GM10248 (cell line): ENCODE results near the gene SYNE1.
"Not testable (repeated sequence)": the region's sequence is repeated elsewhere in the genome, so short reads cannot be mapped to it uniquely, and the experiment has no call there.

Source experiments
- CTCF ChIA-PET: fragments of 300-600 bp; sonication (Branson Sonifier 250); formaldehyde crosslinking; extraction: SDS; loops from one replicate; lab custom pipeline; 2021; ENCODE audit warnings: antibody characterized with exemption; lab: Yijun Ruan, JAX
- POLR2A ChIA-PET: fragments of 350-650 bp; sonication (Branson Sonifier 250); formaldehyde crosslinking; extraction: SDS; loops from one replicate; lab custom pipeline; 2020; ENCODE audit warnings: antibody characterized with exemption; lab: Yijun Ruan, JAX
- DNase-seq: peaks from one replicate; pipeline ENCODE4 v3.0.0; 2012; ENCODE audit errors: extremely low spot score
- TF ChIP-seq, protein P1 (sequence below): IDR thresholded peaks from 2 replicates; pipeline ENCODE4 v1.5.1; 2012; ENCODE audit warnings: mild to moderate bottlenecking, low read depth; ENCODE audit errors: extremely low read depth, missing control alignments, control extremely low read depth

Gene SYNE1, protein sequence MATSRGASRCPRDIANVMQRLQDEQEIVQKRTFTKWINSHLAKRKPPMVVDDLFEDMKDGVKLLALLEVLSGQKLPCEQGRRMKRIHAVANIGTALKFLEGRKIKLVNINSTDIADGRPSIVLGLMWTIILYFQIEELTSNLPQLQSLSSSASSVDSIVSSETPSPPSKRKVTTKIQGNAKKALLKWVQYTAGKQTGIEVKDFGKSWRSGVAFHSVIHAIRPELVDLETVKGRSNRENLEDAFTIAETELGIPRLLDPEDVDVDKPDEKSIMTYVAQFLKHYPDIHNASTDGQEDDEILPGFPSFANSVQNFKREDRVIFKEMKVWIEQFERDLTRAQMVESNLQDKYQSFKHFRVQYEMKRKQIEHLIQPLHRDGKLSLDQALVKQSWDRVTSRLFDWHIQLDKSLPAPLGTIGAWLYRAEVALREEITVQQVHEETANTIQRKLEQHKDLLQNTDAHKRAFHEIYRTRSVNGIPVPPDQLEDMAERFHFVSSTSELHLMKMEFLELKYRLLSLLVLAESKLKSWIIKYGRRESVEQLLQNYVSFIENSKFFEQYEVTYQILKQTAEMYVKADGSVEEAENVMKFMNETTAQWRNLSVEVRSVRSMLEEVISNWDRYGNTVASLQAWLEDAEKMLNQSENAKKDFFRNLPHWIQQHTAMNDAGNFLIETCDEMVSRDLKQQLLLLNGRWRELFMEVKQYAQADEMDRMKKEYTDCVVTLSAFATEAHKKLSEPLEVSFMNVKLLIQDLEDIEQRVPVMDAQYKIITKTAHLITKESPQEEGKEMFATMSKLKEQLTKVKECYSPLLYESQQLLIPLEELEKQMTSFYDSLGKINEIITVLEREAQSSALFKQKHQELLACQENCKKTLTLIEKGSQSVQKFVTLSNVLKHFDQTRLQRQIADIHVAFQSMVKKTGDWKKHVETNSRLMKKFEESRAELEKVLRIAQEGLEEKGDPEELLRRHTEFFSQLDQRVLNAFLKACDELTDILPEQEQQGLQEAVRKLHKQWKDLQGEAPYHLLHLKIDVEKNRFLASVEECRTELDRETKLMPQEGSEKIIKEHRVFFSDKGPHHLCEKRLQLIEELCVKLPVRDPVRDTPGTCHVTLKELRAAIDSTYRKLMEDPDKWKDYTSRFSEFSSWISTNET (N-terminal part only)

DNA sequence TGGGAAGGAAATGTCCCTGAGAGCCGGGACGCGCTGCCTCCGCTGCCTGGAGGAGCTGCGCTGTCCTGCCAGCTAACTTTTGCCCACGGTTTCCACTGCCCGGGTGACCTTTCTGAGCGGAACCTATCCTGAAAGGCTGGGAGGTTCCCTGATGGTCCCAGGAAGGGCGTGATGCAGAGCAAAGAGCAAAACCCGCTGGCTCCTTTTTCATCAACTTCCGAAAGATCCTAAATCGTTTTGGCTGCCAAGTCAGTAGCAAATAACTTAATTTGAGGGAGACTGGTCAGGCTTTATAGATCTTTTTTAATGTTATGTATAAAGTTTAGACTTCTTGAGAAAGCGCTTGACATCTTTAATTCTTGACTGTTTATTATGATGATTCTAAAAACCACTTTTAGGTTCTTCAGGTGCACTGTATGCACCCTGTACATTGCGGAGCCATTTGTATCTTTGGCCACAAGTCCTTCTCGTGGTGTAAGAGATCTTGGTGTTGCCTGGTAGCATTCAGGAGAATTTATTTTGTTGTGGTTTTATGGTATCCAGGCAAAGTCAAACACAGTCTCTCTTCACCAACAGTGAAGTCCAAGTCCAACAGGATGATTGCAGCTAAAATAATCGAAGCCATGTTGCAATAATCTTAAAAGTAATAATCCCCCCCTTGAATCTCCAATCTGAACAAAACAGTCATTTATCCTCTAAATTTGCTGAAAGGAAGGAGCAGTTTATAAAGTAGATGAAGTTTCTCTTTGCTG lies at the start of gene SYNE1:
TSS of gene SYNE1 (minus strand) at position 67 of the 752 bp plus-strand sequence. CDS start 9,031 bp downstream, outside the sequence.
- POLR2A ChIA-PET: no interaction called here
- TF ChIP-seq, protein P1, sequence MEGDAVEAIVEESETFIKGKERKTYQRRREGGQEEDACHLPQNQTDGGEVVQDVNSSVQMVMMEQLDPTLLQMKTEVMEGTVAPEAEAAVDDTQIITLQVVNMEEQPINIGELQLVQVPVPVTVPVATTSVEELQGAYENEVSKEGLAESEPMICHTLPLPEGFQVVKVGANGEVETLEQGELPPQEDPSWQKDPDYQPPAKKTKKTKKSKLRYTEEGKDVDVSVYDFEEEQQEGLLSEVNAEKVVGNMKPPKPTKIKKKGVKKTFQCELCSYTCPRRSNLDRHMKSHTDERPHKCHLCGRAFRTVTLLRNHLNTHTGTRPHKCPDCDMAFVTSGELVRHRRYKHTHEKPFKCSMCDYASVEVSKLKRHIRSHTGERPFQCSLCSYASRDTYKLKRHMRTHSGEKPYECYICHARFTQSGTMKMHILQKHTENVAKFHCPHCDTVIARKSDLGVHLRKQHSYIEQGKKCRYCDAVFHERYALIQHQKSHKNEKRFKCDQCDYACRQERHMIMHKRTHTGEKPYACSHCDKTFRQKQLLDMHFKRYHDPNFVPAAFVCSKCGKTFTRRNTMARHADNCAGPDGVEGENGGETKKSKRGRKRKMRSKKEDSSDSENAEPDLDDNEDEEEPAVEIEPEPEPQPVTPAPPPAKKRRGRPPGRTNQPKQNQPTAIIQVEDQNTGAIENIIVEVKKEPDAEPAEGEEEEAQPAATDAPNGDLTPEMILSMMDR: no peak
- CTCF ChIA-PET: no interaction called here
- DNase-seq: no peak

GRCh38 chr6:152685819-152686218 lies 48.7 kb upstream of the SYNE1 start:
- ChIA-PET CTCF (interaction anchor here (0.9 to 1.2 kb wide), 3 partner anchors 10 to 15 kb away, joined by 3 to 5 read pairs (median 3); no protein-coding TSS in a partner anchor), POLR2A (no interaction called here)
- TF ChIP-seq, protein P1: no peak
- DNase-seq: no peak

GRCh38 chr6:152682935-152683334 lies 45.8 kb upstream of the SYNE1 start:
- POLR2A ChIA-PET, DNase-seq: not testable (repeated sequence)

DNA sequence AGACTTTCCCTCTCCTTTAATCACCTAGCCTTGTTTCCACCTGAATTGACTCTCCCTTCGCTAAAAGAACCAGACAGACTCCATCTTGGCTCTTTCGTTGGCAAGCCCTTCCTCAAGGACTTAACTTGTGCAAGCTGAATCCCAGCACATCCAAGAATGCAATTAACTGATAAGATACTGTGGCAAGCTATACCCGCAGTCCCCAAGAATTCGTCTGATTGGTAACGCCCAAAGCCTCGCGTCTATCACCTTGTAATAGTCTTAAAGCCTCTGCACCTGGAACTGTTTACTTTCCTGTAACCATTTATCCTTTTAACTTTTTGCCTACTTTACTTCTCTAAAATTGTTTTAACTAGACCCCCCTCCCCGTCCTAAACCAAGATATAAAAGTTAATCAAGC lies 45.0 kb upstream of the SYNE1 start:
- TF ChIP-seq, protein P1: no peak
- ChIA-PET CTCF (interaction anchor here (0.9 to 1.1 kb wide), 2 partner anchors 11 to 19 kb away, joined by 3 read pairs; no protein-coding TSS in a partner anchor), POLR2A (no interaction called here)
- no peak for DNase-seq

More at GRCh38 chr6:152682935-152683334, 45.8 kb upstream of the SYNE1 start:
- CTCF ChIA-PET: not testable (repeated sequence)

- TF ChIP-seq, protein P1: no peak
- no peak for DNase-seq
- CTCF ChIA-PET: interaction anchor here (1.1 kb wide), 1 partner anchor 20 kb away, joined by 3 read pairs; no protein-coding TSS in a partner anchor
- POLR2A ChIA-PET: no interaction called here
These were observed 43.8 kb upstream of the SYNE1 start for GRCh38 chr6:152680879-152681517.

DNA sequence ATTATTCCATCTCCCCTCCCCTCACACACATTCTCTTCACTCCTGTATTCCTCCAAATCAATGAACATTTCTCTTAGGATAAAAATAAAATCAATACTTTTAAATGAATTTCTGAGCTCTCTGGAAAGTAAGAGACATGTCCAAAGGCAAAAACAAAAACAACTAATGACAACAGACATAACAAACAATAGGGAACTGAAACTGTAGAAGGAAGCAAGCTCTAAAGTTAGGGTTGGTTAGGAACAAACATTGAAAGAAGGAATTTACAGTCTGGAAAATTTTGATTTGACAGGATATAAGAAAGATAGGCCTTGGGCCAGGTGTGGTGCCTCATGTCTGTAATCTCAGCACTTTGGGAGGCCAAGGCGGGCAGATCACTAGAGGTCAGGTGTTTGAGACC lies 43.0 kb upstream of the SYNE1 start:
- CTCF ChIA-PET: no interaction called here
- POLR2A ChIA-PET: no interaction called here
- TF ChIP-seq, protein P1: no peak
- no peak for DNase-seq
